ENCODE results near the gene KLHL13.

- no peak for TF ChIP-seq CTCF (conservative IDR thresholded peaks at IDR 0.05; ENCODE audit: low read length)
- TF ChIP-seq EZH2phosphoT487 (IDR thresholded peaks at IDR 0.05; ENCODE audit: borderline replicate concordance), result no peak
Measured at GRCh38 chrX:118038614-118039365, 77.8 kb downstream of the KLHL13 start.

Data from Loucy (cell line).